NCI-H146 (cell line): Measurements from ENCODE around the gene ASIC2.

Experiments used
- DNase-seq: peaks from one replicate; lab custom pipeline; 2025; lab: John Stamatoyannopoulos, UW

ASIC2 gene

GRCh38 chr17:33292981-33293867 is at the start of gene ASIC2:
Gene ASIC2 (minus strand): TSS chr17:33293295.
- DNase-seq: no peak

DNA sequence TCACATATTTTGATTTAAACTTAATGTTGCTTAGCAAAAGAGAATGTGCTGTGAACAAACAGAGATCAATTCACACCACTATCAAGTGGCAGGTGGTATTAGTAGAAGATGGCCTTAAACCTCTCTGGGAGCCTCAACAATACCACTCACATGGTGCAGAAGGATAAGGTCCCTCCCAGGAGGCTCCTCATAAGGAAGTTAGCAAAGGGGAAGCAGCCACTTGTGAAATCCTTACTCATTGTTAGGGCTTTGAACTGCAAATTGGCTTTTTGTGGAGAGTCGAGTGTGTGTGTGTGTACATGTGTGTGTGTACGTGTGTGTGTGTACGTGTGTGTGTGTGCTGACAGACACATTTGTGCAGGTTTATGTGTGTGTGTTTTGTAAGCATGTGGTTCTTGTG is 48.9 kb upstream of the ASIC2 start:
- no peak for DNase-seq

DNA sequence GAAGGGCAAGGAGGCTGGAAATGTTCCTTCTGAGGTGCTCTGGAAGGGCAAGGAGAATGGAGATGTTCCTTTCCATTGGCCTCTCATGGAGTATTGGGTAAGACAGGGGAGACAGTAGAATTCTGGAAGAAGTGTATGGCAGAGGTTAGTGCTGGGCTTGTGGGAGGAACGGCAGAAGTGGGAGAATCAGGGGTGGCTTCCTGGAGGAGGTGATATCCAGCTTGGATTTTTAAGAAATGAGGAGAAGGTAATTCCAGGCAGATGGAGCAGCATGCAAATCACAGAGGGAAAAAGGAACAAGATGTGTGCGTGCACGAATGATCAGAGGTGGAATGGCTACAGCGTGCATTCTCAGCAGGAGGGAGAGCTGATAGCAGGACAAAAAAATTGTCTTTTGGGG is 45.1 kb upstream of the ASIC2 start:
- DNase-seq: no peak

GRCh38 chr17:33335491-33336173 is 42.5 kb upstream of the ASIC2 start:
- DNase-seq: no peak

DNA sequence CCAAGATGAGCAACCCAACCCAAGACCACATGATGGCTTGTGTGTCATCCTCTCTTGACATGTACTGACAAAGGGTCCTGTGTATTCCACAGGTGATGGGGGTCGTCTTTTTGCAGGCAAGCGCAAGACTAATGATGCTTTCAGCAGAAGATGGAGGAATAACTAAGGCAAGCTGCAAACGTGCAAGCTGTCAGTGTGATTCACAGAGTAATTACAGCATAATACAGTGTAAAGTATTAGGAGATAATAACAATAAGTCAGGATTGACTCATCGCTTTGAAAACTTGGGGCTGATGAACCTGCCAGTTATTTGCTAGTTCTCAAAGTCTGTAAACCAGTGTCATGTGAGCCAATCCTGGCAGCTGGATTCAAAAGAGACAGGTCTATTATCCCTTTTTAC is 41.6 kb upstream of the ASIC2 start:
- DNase-seq: no peak

- no peak for DNase-seq
Measured at GRCh38 chr17:33330877-33331276, 37.8 kb upstream of the ASIC2 start.

DNA sequence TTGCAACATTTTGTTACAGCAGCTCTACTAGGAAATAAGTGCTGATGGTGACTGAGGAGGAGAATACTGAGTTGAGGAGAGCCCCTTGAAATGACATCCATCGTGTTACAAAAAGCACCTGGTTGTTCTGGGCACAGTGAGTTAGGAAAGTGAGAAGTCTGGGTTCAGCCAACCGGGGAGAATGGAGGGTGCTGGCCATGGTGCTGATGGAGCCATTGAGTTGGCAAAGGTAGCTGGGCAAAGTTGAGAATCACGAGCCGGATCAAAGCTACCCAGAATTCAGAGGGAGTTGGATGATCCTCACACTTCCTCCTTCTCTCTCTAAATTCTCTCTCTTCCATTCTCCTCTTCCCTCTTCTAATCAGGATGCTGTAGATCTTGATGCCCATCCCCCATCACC is 35.0 kb upstream of the ASIC2 start:
- DNase-seq: no peak

- no peak for DNase-seq
Measured at GRCh38 chr17:33324736-33325135, 31.6 kb upstream of the ASIC2 start.

- no peak for DNase-seq
Measured at GRCh38 chr17:33322063-33322462, 29.0 kb upstream of the ASIC2 start.

- no peak for DNase-seq
Measured at GRCh38 chr17:33318241-33318640, 25.1 kb upstream of the ASIC2 start.

- DNase-seq: no peak
Measured at GRCh38 chr17:33316746-33317145, 23.7 kb upstream of the ASIC2 start.

- no peak for DNase-seq
Measured at GRCh38 chr17:33310296-33310695, 17.2 kb upstream of the ASIC2 start.

- no peak for DNase-seq
Measured at GRCh38 chr17:33303254-33303653, 10.2 kb upstream of the ASIC2 start.

DNA sequence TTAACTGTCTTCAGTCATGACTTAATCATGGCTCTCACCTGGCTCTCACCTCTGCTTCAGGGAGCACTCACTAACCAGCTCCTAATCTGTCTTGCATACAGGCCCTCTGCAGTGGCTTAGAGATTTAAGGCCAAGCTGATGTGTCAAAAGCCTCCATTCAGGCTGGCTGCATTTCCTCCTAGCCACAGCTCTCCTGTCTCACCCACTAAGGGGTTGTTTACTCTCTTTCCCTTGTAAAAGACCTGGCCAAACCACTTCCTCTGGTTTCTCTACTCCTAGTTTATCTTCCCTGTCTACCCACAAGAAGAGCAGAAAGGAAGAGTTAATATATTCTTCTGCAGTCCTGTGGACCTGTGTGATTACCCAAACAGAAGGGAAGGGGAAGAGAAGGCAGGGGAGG is 9.3 kb upstream of the ASIC2 start:
- no peak for DNase-seq

DNA sequence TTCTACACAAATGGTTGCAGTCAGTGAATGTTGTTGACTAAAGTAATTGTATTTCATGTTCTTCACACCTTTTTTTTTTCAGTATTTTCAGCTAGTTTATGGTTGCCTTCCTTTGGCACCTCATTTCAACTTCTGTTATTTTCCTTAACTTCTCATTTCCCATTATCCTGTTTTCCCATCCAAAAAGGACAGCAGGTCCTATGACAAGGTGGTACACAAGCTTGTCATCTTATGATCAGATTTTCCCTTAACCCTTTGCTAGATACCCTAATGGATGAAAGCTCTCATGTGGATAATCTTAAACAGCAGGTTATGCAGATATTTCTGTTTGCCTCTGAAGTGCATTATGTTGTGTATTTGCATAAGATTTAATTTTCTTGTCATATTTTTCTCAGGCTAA is 7.1 kb upstream of the ASIC2 start:
- DNase-seq: no peak

DNA sequence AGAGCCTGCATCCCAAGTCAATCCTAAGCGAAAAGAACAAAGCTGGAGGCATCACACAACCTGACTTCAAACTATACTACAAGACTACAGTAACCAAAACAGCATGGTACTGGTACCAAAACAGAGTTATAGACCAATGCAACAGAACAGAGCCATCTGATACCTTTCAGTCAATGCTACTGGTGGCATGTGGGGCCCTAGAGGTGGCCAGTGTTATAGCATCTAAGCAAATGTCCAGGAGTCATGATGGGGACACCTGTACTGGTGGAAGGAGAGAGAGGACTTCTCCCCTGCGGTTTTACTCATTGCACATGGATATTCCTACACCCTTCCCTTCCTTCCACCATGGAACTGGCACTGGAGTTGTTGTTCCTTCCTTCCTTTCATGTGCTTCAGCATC is 6.0 kb upstream of the ASIC2 start:
- DNase-seq: no peak

DNA sequence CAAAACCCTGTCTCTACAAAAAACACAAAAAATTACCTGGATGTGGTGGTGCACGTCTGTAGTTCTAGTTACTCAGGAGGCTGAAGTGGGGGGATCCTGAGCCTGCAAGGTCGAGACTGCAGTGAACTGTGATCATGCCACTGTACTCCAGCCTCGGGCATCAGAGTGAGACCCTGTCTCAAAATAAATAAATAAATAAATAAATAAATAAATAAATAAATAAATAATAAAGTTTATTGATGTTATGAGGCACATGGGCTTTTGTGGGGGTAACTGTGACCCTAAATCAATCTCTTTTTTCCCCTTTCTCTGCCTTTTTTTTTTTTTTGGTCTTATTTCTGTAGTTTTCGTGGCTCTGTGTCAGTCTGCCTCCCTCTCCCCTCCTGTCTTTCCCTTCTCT is 4.5 kb upstream of the ASIC2 start:
- no peak for DNase-seq

DNA sequence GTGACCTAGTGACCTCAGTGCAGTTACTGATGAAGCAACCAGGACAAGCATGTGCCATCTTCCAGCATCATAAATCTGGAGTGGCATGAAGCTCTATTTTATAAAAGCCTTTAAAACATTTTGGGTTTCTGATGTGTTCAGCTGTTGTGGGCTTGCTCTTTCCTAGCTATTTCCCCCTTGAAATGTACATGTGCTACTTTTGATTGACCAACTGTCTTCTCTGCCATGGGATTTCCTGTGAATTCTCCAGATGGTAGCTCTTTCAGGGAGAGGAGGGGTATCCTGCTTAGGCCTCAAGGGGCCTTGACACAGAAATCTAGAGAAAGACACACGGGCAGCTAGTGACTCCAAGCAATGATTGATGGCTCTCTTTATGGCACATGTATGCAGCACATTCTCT is 1.9 kb upstream of the ASIC2 start:
- no peak for DNase-seq

GRCh38 chr17:33292201-33292980 is 704 bp downstream of the ASIC2 start:
- DNase-seq: no peak

DNA sequence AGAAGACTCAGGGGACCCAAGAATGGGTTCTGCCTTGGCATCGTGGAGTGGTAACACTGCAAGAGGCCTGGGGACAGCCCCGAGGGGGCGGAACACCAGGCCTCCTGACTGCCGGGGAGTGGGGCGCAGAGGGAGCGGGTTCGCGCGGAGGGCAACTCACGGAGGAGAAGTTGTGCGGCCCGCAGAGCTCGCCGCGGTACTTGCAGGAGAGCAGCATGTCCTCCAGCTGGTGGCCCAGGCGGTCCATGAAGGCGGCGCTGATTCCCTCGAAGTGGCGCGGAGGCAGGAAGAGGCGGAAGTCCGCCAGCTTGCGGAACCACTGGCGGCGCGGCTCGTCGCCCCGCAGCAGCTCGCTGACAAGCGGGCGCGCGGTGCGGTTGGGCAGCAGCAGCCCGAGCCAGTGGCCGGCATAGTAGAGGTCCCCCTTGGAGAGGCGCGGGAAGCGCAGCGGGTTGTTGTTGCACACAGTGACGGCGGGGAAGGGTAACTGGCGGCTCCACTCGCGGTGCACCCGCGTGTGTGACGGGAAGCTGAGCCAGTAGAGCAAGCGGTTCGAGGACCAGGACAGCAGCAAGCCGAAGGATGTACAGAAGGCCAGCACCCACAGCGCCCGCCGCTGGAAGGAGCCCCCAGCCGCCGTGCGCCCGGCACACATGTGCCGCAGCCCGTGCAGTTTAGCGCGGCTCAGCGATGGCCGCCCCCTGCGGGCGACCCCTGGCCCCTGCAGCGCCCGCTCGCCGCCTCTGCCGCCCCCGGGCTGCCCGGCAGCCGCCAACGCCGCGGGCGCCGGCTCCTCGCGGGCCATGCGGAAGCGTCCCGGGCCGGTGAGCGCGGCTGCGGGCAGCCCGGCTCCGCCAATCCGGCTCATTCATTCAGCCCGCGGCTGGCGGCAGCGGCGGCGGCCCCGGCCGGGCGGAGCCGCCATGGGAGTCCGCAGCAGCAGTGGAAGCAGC is 1.6 kb downstream of the ASIC2 start:
- no peak for DNase-seq

GRCh38 chr17:33290253-33290652 is 2.8 kb downstream of the ASIC2 start:
- DNase-seq: no peak

- no peak for DNase-seq
Measured at GRCh38 chr17:33288954-33289353, 4.1 kb downstream of the ASIC2 start.
